ENCODE data around the gene ARL17A.
"Not testable (repeated sequence)": the region's sequence is repeated elsewhere in the genome, so short reads cannot be mapped to it uniquely, and the experiment has no call there.

DNA sequence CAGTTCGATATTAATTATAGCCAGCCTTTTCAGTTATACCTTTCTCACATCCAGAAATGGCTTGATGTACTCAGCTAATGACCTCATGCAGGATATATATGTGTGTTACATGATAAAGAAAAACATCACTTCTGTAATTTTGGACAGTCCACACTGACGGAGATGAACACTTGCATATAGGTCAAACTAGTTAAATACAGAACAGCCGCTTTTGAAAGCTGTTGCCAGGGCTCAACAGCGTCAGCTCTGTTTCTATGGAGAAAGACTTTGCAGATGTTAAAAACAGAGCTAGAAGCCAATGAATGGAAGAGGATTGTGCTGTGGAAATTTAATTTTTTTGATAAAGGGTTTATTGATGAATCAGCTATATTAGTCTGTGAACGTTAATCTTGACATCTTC, 111.9 kb downstream of the ARL17A start:
- TF ChIP-seq TAF1 (IDR thresholded peaks at IDR 0.05; ENCODE audit: low read depth); EZH2 (IDR thresholded peaks at IDR 0.05; ENCODE audit: borderline replicate concordance, insufficient read depth, low read length, poor library complexity, severe bottlenecking); POLR2AphosphoS5 (IDR thresholded peaks at IDR 0.05); CTCF (IDR thresholded peaks at IDR 0.05; ENCODE audit: poor library complexity, severe bottlenecking): not testable (repeated sequence)

Measured in neural cell (in vitro differentiated cells).